GM21515 (cell line): ENCODE measurements around the gene NSUN6.
"Not testable (repeated sequence)": the region's sequence is repeated elsewhere in the genome, so short reads cannot be mapped to it uniquely, and the experiment has no call there.

ENCODE experiments used
- ATAC-seq: cut with Tn5 transposase; IDR thresholded peaks from one replicate; pipeline ENCODE4 v1.9.1; 2021; ENCODE audit not compliant: unreplicated experiment

The NSUN6 gene

GRCh38 chr10:18659819-18660535 lies 8.6 kb upstream of the NSUN6 start:
- ATAC-seq, result peak; percentile 26

- peak; percentile 86 for ATAC-seq
Observed at GRCh38 chr10:18659125-18659818, 7.9 kb upstream of the NSUN6 start, which contains the start of gene ARL5B. ARL5B (plus strand) TSS chr10:18659431; CDS start chr10:18659638, 207 bp downstream.

- peak; percentile 8 for ATAC-seq
Observed at GRCh38 chr10:18658271-18659124, 7.1 kb upstream of the NSUN6 start.

GRCh38 chr10:18656724-18657123 lies 5.3 kb upstream of the NSUN6 start:
- no peak for ATAC-seq

GRCh38 chr10:18653112-18653511 lies 1.7 kb upstream of the NSUN6 start:
- no peak for ATAC-seq

- no peak for ATAC-seq
Observed at GRCh38 chr10:18650404-18650997, 886 bp downstream of the NSUN6 start.

- ATAC-seq, result no peak
Observed at GRCh38 chr10:18649364-18649959, 1.9 kb downstream of the NSUN6 start.

- ATAC-seq, result no peak
Observed at GRCh38 chr10:18647945-18648344, 3.4 kb downstream of the NSUN6 start.

GRCh38 chr10:18647151-18647550 lies 4.2 kb downstream of the NSUN6 start:
- ATAC-seq, result no peak

- not testable (repeated sequence) for ATAC-seq
Observed at GRCh38 chr10:18639719-18640118, 11.7 kb downstream of the NSUN6 start.

- ATAC-seq, result not testable (repeated sequence)
Observed at GRCh38 chr10:18637400-18637799, 14.0 kb downstream of the NSUN6 start.

- ATAC-seq, result no peak
Observed at GRCh38 chr10:18635995-18636394, 15.4 kb downstream of the NSUN6 start.

GRCh38 chr10:18632500-18632899 lies 18.9 kb downstream of the NSUN6 start:
- ATAC-seq, result not testable (repeated sequence)

- not testable (repeated sequence) for ATAC-seq
Observed at GRCh38 chr10:18627452-18628018, 23.9 kb downstream of the NSUN6 start.

- ATAC-seq, result no peak
Observed at GRCh38 chr10:18625886-18626285, 25.5 kb downstream of the NSUN6 start.

- not testable (repeated sequence) for ATAC-seq
Observed at GRCh38 chr10:18623671-18624070, 27.7 kb downstream of the NSUN6 start.

GRCh38 chr10:18620856-18621255 lies 30.5 kb downstream of the NSUN6 start:
- no peak for ATAC-seq

GRCh38 chr10:18619016-18619415 lies 32.4 kb downstream of the NSUN6 start:
- no peak for ATAC-seq

GRCh38 chr10:18616337-18616736 lies 35.0 kb downstream of the NSUN6 start:
- ATAC-seq, result no peak

GRCh38 chr10:18615618-18616017 lies 35.8 kb downstream of the NSUN6 start:
- no peak for ATAC-seq
